Endodermal cell (in vitro differentiated cells): ENCODE data around the gene LMNA. TPM values are rescaled to one million over a fixed set of nuclear protein-coding genes. Genes with fewer than 3 reads are reported as not detected.

ENCODE experiments used
- DNase-seq: peaks from one replicate; pipeline ENCODE4 v3.0.0-alpha.2; 2017
- H3K27ac ChIP-seq: 2 replicates; pipeline ENCODE4 v1.5.1; 2013; ENCODE audit warnings: mild to moderate bottlenecking, low read depth, low read length, moderate library complexity
- H3K27me3 ChIP-seq: 2 replicates; pipeline ENCODE4 v1.6.1; 2013; ENCODE audit warnings: mild to moderate bottlenecking, low read length, moderate library complexity; ENCODE audit not compliant: insufficient read depth, control insufficient read depth, poor library complexity, severe bottlenecking
- H3K36me3 ChIP-seq: 2 replicates; pipeline ENCODE4 v1.7.0; 2013; ENCODE audit warnings: mild to moderate bottlenecking, low read length, moderate library complexity; ENCODE audit not compliant: control insufficient read depth, insufficient read depth
- H3K4me1 ChIP-seq: one replicate; pipeline ENCODE4 v1.7.0; 2013; ENCODE audit warnings: low read length; ENCODE audit not compliant: control insufficient read depth, insufficient read depth
- H3K4me3 ChIP-seq: 2 replicates; pipeline ENCODE4 v1.5.1; 2013; ENCODE audit warnings: mild to moderate bottlenecking, low read length, moderate library complexity
- H3K9ac ChIP-seq: 2 replicates; pipeline ENCODE4 v1.6.1; 2013; ENCODE audit warnings: mild to moderate bottlenecking, low read length, moderate library complexity; ENCODE audit not compliant: poor library complexity, severe bottlenecking; ENCODE audit errors: extremely low read depth
- H3K9me3 ChIP-seq: 2 replicates; pipeline ENCODE4 v1.6.1; 2013; ENCODE audit warnings: mild to moderate bottlenecking, low read length, moderate library complexity; ENCODE audit not compliant: control insufficient read depth
- H3K27ac Mint-ChIP-seq: 2 replicates; pipeline ENCODE4 v1.8.0; 2020; ENCODE audit warnings: mixed read lengths
- H3K27me3 Mint-ChIP-seq: 2 replicates; pipeline ENCODE4 v1.8.0; 2021; ENCODE audit warnings: mild to moderate bottlenecking, mixed read lengths; ENCODE audit not compliant: insufficient read depth
- H3K36me3 Mint-ChIP-seq: 2 replicates; pipeline ENCODE4 v1.8.0; 2020; ENCODE audit warnings: low read depth, mixed read lengths
- H3K4me1 Mint-ChIP-seq: 2 replicates; pipeline ENCODE4 v1.8.0; 2020; ENCODE audit warnings: mixed read lengths
- H3K4me3 Mint-ChIP-seq: 2 replicates; pipeline ENCODE4 v1.8.0; 2020; ENCODE audit warnings: mild to moderate bottlenecking, moderate library complexity, mixed read lengths
- H3K9me3 Mint-ChIP-seq: 2 replicates; pipeline ENCODE4 v1.8.0; 2020; ENCODE audit warnings: mild to moderate bottlenecking, mixed read lengths
- whole genome bisulfite sequencing, 2 experiments: methylation state at CpG; one replicate each; pipeline versions ENCODE4 v1.1.5 to v1.1.7; 2013; ENCODE audit warnings: missing lambda C conversion rate in 2 of 2, mixed read lengths in 1 of 2; ENCODE audit not compliant: insufficient coverage in 1 of 2, insufficient read length in 1 of 2; 5-methylcytosine and 5-hydroxymethylcytosine counted together
- total RNA-seq, 2 donors: library from RNA; stranded (reverse); fragmentation: NEBNext Ultra II Directional in 1 of 2; extraction: Animal tissue kit (Norgen Biotek cat#: 25700) in 1 of 2; gene quantifications; 2 replicates in 1 of 2; 3 replicates in 1 of 2; pipeline ENCODE4 v1.2.1, GENCODE V29; 2021
- TF ChIP-seq, protein P1 (sequence below): fragments of 200-600 bp; sonication (generic); conservative IDR thresholded peaks from 2 replicates; pipeline ENCODE4 v1.5.0; 2021; ENCODE audit warnings: antibody characterized with exemption, mild to moderate bottlenecking

The LMNA gene
- total RNA-seq, 2 donors from 2014 or later: 41.2 to 42.0 TPM

DNA sequence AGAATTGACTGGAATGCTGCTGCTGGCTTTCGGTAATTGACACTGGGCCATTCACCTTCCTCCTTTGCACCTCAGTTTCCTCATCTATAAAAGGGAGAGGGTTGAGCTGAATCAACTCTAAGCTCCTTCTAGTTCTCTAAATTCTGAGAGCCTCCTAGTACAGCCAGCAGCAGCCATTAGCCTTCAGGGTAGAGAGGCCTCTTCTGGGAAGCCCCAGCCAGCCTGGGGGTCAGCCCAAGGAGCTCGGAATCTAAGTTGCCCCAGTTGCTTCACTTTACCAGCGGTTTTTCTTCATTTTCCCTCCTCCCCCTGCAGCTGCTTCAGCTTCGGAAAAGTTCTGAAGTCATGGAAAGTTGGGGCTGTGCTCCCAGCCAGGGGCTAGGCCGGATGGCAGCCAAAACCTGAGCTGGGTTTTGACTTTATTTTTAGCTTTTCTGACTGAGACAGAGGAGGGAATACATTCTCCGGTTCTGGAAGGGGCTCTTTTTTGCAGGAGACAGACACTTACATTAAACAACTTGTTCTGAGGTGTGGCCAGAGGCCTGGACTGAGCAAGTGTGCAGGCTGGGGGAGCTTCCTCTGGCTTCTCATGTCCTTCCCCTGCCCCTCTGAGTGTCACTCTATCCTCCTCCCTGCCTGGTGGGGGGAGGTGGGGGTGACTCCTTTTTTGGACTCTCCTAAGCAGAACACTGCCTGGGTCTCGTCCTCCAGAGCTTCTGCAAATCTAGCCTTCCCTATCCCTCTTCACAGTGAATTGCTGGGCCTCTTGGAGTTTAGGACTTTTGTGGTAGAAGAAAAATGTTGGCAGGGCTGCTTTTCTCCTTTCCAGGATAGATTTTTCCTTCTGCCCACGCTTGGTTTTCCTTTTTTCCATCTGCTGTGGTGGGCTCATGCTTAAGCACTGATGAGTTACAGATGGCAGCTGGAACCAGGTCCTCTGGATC, 14.4 kb downstream of the LMNA start:
- peak overlapping the region; percentile 96 for H3K27ac ChIP-seq
- no peaks in the 10 kb centered on the region for H3K9me3 ChIP-seq
- DNase-seq: no peak
- peaks cover 35% of the 10 kb centered on the region for H3K36me3 ChIP-seq
- Mint-ChIP-seq H3K36me3 (peaks cover 13% of the 10 kb centered on the region), H3K27me3 (no peaks in the 10 kb centered on the region), H3K4me1 (peaks cover 28% of the 10 kb centered on the region), H3K4me3 (no peak overlapping the region), H3K9me3 (no peaks in the 10 kb centered on the region), H3K27ac (peak overlapping the region; percentile 97)
- peaks cover 12% of the 10 kb centered on the region for H3K4me1 ChIP-seq
- 83% methylated on average over 2 to 7 of the region's 8 CpGs for WGBS, 2 experiments
- H3K27me3 ChIP-seq: no peaks in the 10 kb centered on the region
- TF ChIP-seq, protein P1, sequence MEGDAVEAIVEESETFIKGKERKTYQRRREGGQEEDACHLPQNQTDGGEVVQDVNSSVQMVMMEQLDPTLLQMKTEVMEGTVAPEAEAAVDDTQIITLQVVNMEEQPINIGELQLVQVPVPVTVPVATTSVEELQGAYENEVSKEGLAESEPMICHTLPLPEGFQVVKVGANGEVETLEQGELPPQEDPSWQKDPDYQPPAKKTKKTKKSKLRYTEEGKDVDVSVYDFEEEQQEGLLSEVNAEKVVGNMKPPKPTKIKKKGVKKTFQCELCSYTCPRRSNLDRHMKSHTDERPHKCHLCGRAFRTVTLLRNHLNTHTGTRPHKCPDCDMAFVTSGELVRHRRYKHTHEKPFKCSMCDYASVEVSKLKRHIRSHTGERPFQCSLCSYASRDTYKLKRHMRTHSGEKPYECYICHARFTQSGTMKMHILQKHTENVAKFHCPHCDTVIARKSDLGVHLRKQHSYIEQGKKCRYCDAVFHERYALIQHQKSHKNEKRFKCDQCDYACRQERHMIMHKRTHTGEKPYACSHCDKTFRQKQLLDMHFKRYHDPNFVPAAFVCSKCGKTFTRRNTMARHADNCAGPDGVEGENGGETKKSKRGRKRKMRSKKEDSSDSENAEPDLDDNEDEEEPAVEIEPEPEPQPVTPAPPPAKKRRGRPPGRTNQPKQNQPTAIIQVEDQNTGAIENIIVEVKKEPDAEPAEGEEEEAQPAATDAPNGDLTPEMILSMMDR: no peak
- no peak overlapping the region for H3K4me3 ChIP-seq
- peak overlapping the region; percentile 58 for H3K9ac ChIP-seq

DNA sequence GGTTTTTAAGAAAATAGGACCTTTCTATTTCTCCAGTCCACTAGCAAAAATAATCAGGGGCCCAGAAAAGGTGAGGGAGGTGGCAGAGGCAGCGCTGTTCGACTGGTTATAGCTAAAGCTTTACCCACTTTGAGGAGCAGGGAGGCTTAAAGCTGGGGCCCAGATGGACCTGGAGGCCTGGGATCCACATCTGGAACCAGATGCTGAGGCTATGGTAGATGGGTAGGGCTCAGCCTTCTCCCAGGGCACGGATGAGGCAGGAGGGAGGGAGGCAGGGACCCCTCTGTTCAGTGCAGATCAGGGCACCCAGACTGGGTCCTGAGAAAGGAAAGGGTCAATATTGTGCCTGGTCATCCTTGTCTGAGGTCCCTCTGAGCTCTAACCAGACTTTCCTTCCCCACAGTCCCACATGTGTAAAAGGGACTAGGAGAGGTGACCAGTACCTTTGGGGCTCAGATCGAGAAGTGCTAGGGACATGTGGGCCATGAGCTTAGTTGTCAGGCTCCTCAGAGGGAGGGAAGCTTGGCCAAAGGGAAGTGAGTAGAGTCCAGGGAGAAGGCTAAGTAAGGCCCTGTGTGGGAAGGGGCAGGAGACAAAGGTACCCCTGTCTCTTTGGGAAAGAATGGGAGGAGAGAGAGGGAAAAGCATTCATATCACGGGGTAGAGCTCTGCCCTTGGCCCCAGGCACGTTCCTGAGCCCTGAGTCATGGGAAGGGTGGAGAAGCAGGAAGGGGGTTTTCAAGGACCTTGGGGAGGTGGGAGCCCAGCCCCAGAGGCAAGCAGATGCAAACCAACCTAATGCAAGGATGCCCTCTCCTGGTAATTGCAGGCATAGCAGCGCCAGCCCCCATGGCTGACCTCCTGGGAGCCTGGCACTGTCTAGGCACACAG, 15.4 kb downstream of the LMNA start:
- DNase-seq: peak; percentile 98
- Mint-ChIP-seq H3K27me3 (no peaks in the 10 kb centered on the region), H3K27ac (peak overlapping the region; percentile 97), H3K36me3 (peaks cover 21% of the 10 kb centered on the region), H3K4me3 (no peak overlapping the region), H3K4me1 (peaks cover 25% of the 10 kb centered on the region), H3K9me3 (no peaks in the 10 kb centered on the region)
- Histone ChIP-seq H3K9ac (peak overlapping the region; percentile 58), H3K36me3 (peaks cover 41% of the 10 kb centered on the region), H3K27ac (peak overlapping the region; percentile 96), H3K9me3 (no peaks in the 10 kb centered on the region), H3K4me3 (no peak overlapping the region), H3K27me3 (no peaks in the 10 kb centered on the region), H3K4me1 (peaks cover 7% of the 10 kb centered on the region)
- WGBS, 2 experiments: 38 to 50% methylated on average over 6 to 7 of the region's 7 CpGs
- TF ChIP-seq, protein P1: peak; percentile 99

DNA sequence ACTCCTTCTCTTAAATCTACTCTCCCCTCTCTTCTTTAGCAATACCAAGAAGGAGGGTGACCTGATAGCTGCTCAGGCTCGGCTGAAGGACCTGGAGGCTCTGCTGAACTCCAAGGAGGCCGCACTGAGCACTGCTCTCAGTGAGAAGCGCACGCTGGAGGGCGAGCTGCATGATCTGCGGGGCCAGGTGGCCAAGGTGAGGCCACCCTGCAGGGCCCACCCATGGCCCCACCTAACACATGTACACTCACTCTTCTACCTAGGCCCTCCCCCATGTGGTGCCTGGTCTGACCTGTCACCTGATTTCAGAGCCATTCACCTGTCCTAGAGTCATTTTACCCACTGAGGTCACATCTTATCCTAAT, 16.0 kb downstream of the LMNA start:
- H3K36me3 ChIP-seq: peaks cover 44% of the 10 kb centered on the region
- no peak overlapping the region for H3K27ac ChIP-seq
- H3K4me3 ChIP-seq: no peak overlapping the region
- H3K36me3 Mint-ChIP-seq: peaks cover 26% of the 10 kb centered on the region
- no peak overlapping the region for H3K9ac ChIP-seq
- H3K27me3 ChIP-seq: no peaks in the 10 kb centered on the region
- no peak overlapping the region for H3K4me3 Mint-ChIP-seq
- no peaks in the 10 kb centered on the region for H3K9me3 ChIP-seq
- H3K4me1 ChIP-seq: peaks cover 7% of the 10 kb centered on the region
- 86 to 88% methylated on average over 6 of the region's 6 CpGs for WGBS, 2 experiments
- no peaks in the 10 kb centered on the region for H3K9me3 Mint-ChIP-seq
- H3K27me3 Mint-ChIP-seq: no peaks in the 10 kb centered on the region
- peaks cover 24% of the 10 kb centered on the region for H3K4me1 Mint-ChIP-seq
- H3K27ac Mint-ChIP-seq: no peak overlapping the region
- DNase-seq: no peak
- TF ChIP-seq, protein P1: no peak
